H1 (cell line): ENCODE measurements around the gene MSMP. TPM values are rescaled to one million over a fixed set of nuclear protein-coding genes. Genes with fewer than 3 reads are reported as not detected.

Experiments
- CTCF ChIA-PET: fragments of 300-600 bp; sonication (Branson Sonifier 250); formaldehyde crosslinking; loops from one replicate; lab custom pipeline; 2021; ENCODE audit not compliant: partially characterized antibody; lab: Charles Lee
- POLR2A ChIA-PET: fragments of 300-600 bp; sonication (Branson Sonifier 250); formaldehyde crosslinking; loops from one replicate; lab custom pipeline; 2021; ENCODE audit warnings: inconsistent platforms; ENCODE audit not compliant: partially characterized antibody; lab: Charles Lee
- DNase-seq, 2 experiments: peaks; one replicate each; pipeline versions ENCODE4 v3.0.0 to v3.0.0-alpha.2; 2010 to 2022; ENCODE audit warnings: low spot score in 2 of 2, low read depth in 1 of 2, mixed read lengths in 1 of 2
- FAIRE-seq: peaks from 2 replicates; lab custom pipeline; 2011; peaks lifted over from hg19 to GRCh38; lab: Jason Lieb, UNC
- H2AFZ ChIP-seq: 2 replicates; pipeline ENCODE4 v1.8.1; 2012; ENCODE audit warnings: low read length, inconsistent platforms
- H2AK5ac ChIP-seq: 2 replicates; pipeline ENCODE4 v1.6.1; 2013; ENCODE audit warnings: low read depth, low read length
- H2BK120ac ChIP-seq: replicated peaks from 2 replicates; pipeline ENCODE3; 2013; ENCODE audit warnings: low read depth, low read length, inconsistent platforms
- H2BK12ac ChIP-seq: 2 replicates; pipeline ENCODE4 v1.6.1; 2013; ENCODE audit warnings: low read depth, low read length
- H2BK15ac ChIP-seq: 2 replicates; pipeline ENCODE4 v1.6.1; 2013; ENCODE audit warnings: low read length
- H2BK20ac ChIP-seq: 2 replicates; pipeline ENCODE4 v1.6.1; 2013; ENCODE audit warnings: low read length
- H2BK5ac ChIP-seq: 2 replicates; pipeline ENCODE4 v1.6.1; 2013; ENCODE audit warnings: low read depth, low read length
- H3K14ac ChIP-seq: 2 replicates; pipeline ENCODE4 v1.6.1; 2013; ENCODE audit warnings: inconsistent platforms; ENCODE audit not compliant: insufficient read length
- H3K18ac ChIP-seq: 2 replicates; pipeline ENCODE4 v1.6.1; 2013; ENCODE audit warnings: low read length; ENCODE audit errors: extremely low read depth
- H3K23ac ChIP-seq: 2 replicates; pipeline ENCODE4 v1.6.1; 2013; ENCODE audit warnings: inconsistent platforms; ENCODE audit not compliant: insufficient read length
- H3K23me2 ChIP-seq: 2 replicates; pipeline ENCODE4 v1.6.1; 2013; ENCODE audit warnings: low read depth, low read length
- H3K27ac ChIP-seq: 2 replicates; pipeline ENCODE4 v1.6.1; 2011; ENCODE audit warnings: low read depth, low read length, inconsistent platforms
- H3K27me3 ChIP-seq, 4 experiments: replicated peaks in 1 of 4; 1 replicate in 1 of 4; 2 replicates in 3 of 4; pipeline versions ENCODE4 v1.6.1 to v1.8.1; 2011 to 2013; ENCODE audit warnings: low read length in 3 of 4, mild to moderate bottlenecking in 3 of 4, inconsistent platforms in 2 of 4, mixed read lengths in 2 of 4, moderate library complexity in 1 of 4; ENCODE audit not compliant: control insufficient read depth in 3 of 4, insufficient read depth in 3 of 4; ENCODE audit errors: extremely low read depth in 1 of 4
- H3K36me3 ChIP-seq, 4 experiments: 2 replicates each; pipeline versions ENCODE4 v1.6.1 to v1.8.1; 2011 to 2013; ENCODE audit warnings: mild to moderate bottlenecking in 4 of 4, low read length in 3 of 4, moderate library complexity in 2 of 4, control low read depth in 1 of 4, inconsistent platforms in 1 of 4; ENCODE audit not compliant: insufficient read depth in 4 of 4, control insufficient read depth in 2 of 4
- H3K4ac ChIP-seq: replicated peaks from 2 replicates; pipeline ENCODE3; 2013; ENCODE audit warnings: low read length, low read depth, mixed read lengths, inconsistent platforms; ENCODE audit not compliant: insufficient read length
- H3K4me1 ChIP-seq, 4 experiments: replicated peaks in 1 of 4; 1 replicate in 1 of 4; 2 replicates in 3 of 4; pipeline versions ENCODE4 v1.6.1 to v1.8.1; 2011 to 2013; ENCODE audit warnings: low read length in 3 of 4, inconsistent platforms in 2 of 4, mixed read lengths in 1 of 4; ENCODE audit not compliant: insufficient read depth in 4 of 4, control insufficient read depth in 3 of 4
- H3K4me2 ChIP-seq, 2 experiments: 2 replicates each; pipeline versions ENCODE4 v1.6.1 to v1.8.1; 2011 to 2013; ENCODE audit warnings: low read depth in 2 of 2, low read length in 2 of 2, control low read depth in 1 of 2, inconsistent platforms in 1 of 2, mild to moderate bottlenecking in 1 of 2; ENCODE audit not compliant: insufficient read depth in 1 of 2
- H3K4me3 ChIP-seq, 4 experiments: fragments of 200-600, 300-600 bp in 1 of 4; sonication (generic), shearing (Covaris generic), sonication (Bioruptor Twin) in 1 of 4; 2 replicates each; pipeline versions ENCODE4 v1.5.1 to v1.8.1; 2011 to 2016; ENCODE audit warnings: low read length in 4 of 4, low read depth in 3 of 4, control low read depth in 2 of 4, inconsistent platforms in 2 of 4, mild to moderate bottlenecking in 2 of 4, mixed read lengths in 1 of 4, moderate library complexity in 1 of 4; ENCODE audit not compliant: insufficient read depth in 2 of 4; ENCODE audit errors: extremely low read depth in 1 of 4
- H3K56ac ChIP-seq: replicated peaks from 2 replicates; pipeline ENCODE3; 2013; ENCODE audit warnings: low read depth, mild to moderate bottlenecking, mixed read lengths, low read length, inconsistent platforms; ENCODE audit not compliant: insufficient read length
- H3K79me1 ChIP-seq: 2 replicates; pipeline ENCODE4 v1.6.1; 2013; ENCODE audit warnings: low read depth, low read length, control low read depth
- H3K79me2 ChIP-seq, 2 experiments: 2 replicates each; pipeline versions ENCODE4 v1.6.1 to v1.8.1; 2012 to 2013; ENCODE audit warnings: low read length in 2 of 2, mild to moderate bottlenecking in 2 of 2, inconsistent platforms in 1 of 2; ENCODE audit not compliant: insufficient read depth in 2 of 2, control insufficient read depth in 1 of 2
- H3K9ac ChIP-seq, 4 experiments: replicated peaks in 1 of 4; 1 replicate in 1 of 4; 2 replicates in 3 of 4; pipeline versions ENCODE4 v1.6.1 to v1.8.1; 2011 to 2013; ENCODE audit warnings: low read depth in 3 of 4, low read length in 3 of 4, control low read depth in 2 of 4, mild to moderate bottlenecking in 2 of 4, moderate library complexity in 2 of 4, inconsistent platforms in 1 of 4; ENCODE audit errors: extremely low read depth in 1 of 4
- H3K9me3 ChIP-seq, 2 experiments: 2 replicates each; pipeline versions ENCODE4 v1.6.1 to v1.8.1; 2012 to 2013; ENCODE audit warnings: mild to moderate bottlenecking in 2 of 2, moderate library complexity in 2 of 2, control low read depth in 1 of 2, inconsistent platforms in 1 of 2, low read depth in 1 of 2, low read length in 1 of 2, mixed read lengths in 1 of 2; ENCODE audit not compliant: insufficient read depth in 2 of 2
- H4K20me1 ChIP-seq, 2 experiments: replicated peaks in 1 of 2; 2 replicates each; pipeline versions ENCODE3 to v1.8.1; 2011 to 2013; ENCODE audit warnings: inconsistent platforms in 2 of 2, low read length in 2 of 2, mild to moderate bottlenecking in 1 of 2; ENCODE audit not compliant: insufficient read depth in 2 of 2, control insufficient read depth in 1 of 2
- H4K5ac ChIP-seq: 2 replicates; pipeline ENCODE4 v1.6.1; 2013; ENCODE audit warnings: low read length, low read depth, mixed read lengths, inconsistent platforms; ENCODE audit not compliant: insufficient read length
- H4K8ac ChIP-seq: 2 replicates; pipeline ENCODE4 v1.8.0; 2013; ENCODE audit warnings: mild to moderate bottlenecking, moderate library complexity, low read length, inconsistent platforms; ENCODE audit not compliant: insufficient read depth; ENCODE audit errors: extremely low read depth
- H4K91ac ChIP-seq: replicated peaks from 2 replicates; pipeline ENCODE3; 2013; ENCODE audit warnings: low read length, mixed read lengths, inconsistent platforms; ENCODE audit not compliant: insufficient read length
- BACH1 ChIP-seq: IDR thresholded peaks from 2 replicates; pipeline ENCODE4 v1.6.1; 2012; ENCODE audit warnings: low read length, improper control_type of control experiment
- BCL11A ChIP-seq, 2 experiments: IDR thresholded peaks; one replicate each; pipeline ENCODE4 v1.6.1; 2011; ENCODE audit warnings: low read depth in 2 of 2, low read length in 2 of 2, mild to moderate bottlenecking in 2 of 2
- GABPA ChIP-seq: IDR thresholded peaks from 2 replicates; pipeline ENCODE4 v1.6.1; 2011; ENCODE audit warnings: mild to moderate bottlenecking, low read length, moderate library complexity, borderline replicate concordance; ENCODE audit not compliant: insufficient read depth
- KDM1A ChIP-seq: fragments of 200-600, 300-600 bp; sonication (generic); IDR thresholded peaks from 2 replicates; pipeline ENCODE4 v1.7.1; 2016; ENCODE audit warnings: mild to moderate bottlenecking, low read length, borderline replicate concordance
- KDM5A ChIP-seq: fragments of 200-600 bp; IDR thresholded peaks from 2 replicates; pipeline ENCODE4 v1.7.1; 2012; ENCODE audit warnings: mild to moderate bottlenecking, low read length, inconsistent platforms, mixed read lengths
- SAP30 ChIP-seq: fragments of 300-600 bp; sonication (generic); IDR thresholded peaks from 2 replicates; pipeline ENCODE4 v1.7.1; 2012; ENCODE audit warnings: low read length, moderate library complexity, mild to moderate bottlenecking, inconsistent platforms; ENCODE audit not compliant: insufficient read depth, insufficient replicate concordance
- SUZ12 ChIP-seq: fragments of 200-600 bp; sonication (generic); IDR thresholded peaks from 2 replicates; pipeline ENCODE4 v1.6.1; 2012; ENCODE audit warnings: mild to moderate bottlenecking, inconsistent platforms, low read length, moderate library complexity, mixed read lengths
- TEAD4 ChIP-seq: IDR thresholded peaks from 2 replicates; pipeline ENCODE4 v1.6.1; 2012; ENCODE audit warnings: low read depth, low read length, inconsistent platforms, mixed read lengths
- USF2 ChIP-seq: IDR thresholded peaks from 2 replicates; pipeline ENCODE4 v1.6.1; 2011; ENCODE audit warnings: low read length, improper control_type of control experiment
- WGBS, 2 experiments: shearing (Covaris generic) in 1 of 2; methylation state at CpG; one replicate each; pipeline versions ENCODE4 v1.1.6 to v1.1.7; 2013 to 2015; ENCODE audit warnings: low lambda C conversion rate in 2 of 2, mixed read lengths in 2 of 2, inconsistent platforms in 1 of 2, low coverage in 1 of 2, missing lambda C conversion rate in 1 of 2; ENCODE audit not compliant: insufficient replicate concordance in 2 of 2, insufficient coverage in 1 of 2, insufficient read length in 1 of 2; ENCODE audit errors: extremely low coverage in 1 of 2, missing lambda C conversion rate in 1 of 2; 5-methylcytosine and 5-hydroxymethylcytosine counted together
- polyA plus RNA-seq, 7 experiments: library from polyadenylated mRNA; depleted of rRNA in 3 of 7; stranded (reverse) in 5 of 7; unstranded in 2 of 7; fragments of >200 nt in 5 of 7; fragments of 200-250 nt in 2 of 7; gene quantifications; 1 replicate in 5 of 7; 2 replicates in 1 of 7; 4 replicates in 1 of 7; pipeline versions ENCODE4 v1.2.1 to v1.2.3, GENCODE V29; 2011 to 2013; ENCODE audit warnings: missing spikeins in 2 of 7, mixed read lengths in 2 of 7
- total RNA-seq: library from RNA; stranded (reverse); fragmentation: NEBNext Ultra II Directional; extraction: Animal tissue kit (Norgen Biotek cat#: 25700); gene quantifications from 2 replicates; pipeline ENCODE4 v1.2.1, GENCODE V29; 2021

MSMP gene
- total and polyA plus RNA-seq, 2 of the 8 experiments (the other 6 are each of a cell fraction or from before 2014, with no cell fraction given), result 0.53 TPM; not detected in 1

DNA sequence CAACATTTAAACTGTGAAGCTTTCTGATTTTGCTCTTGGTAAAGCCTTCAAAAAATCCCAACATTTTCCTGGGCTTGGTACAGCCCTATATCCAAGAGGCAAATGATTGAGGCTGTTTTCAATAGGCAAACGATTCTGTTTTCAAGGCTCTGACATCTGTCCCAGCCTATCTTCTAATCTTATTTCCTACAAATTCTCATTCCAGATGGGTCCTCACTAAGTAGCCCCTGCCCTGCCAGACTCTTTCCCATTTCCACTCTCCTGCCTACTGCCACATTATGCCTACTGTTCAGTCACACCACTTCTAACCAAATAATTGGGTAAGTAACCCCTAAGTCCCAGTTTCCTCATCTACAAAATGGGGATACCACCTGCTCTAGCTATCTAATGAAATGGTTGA, 8.5 kb downstream of the MSMP start:
- H3K9ac ChIP-seq, result no peak overlapping the region
- H3K23ac ChIP-seq, result no peak overlapping the region
- DNase-seq (no peak), FAIRE-seq (no peak)
- no peak overlapping the region for H2BK15ac ChIP-seq
- H3K79me2 ChIP-seq, result peaks cover 21 to 41% of the 10 kb centered on the region in 2 experiments
- H4K8ac ChIP-seq, result no peak overlapping the region
- no peak overlapping the region for H4K91ac ChIP-seq
- no peak overlapping the region for H2AFZ ChIP-seq
- H3K4me2 ChIP-seq, result no peak overlapping the region; a peak in 1 of 4 replicates
- H3K27ac ChIP-seq, result no peak overlapping the region
- peak overlapping the region in 1 of 4 experiments; percentile 28; a peak in 1 of 8 replicates for H3K4me3 ChIP-seq
- no peak overlapping the region for H2BK12ac ChIP-seq
- no peak overlapping the region for H2BK120ac ChIP-seq
- peaks cover 15 to 31% of the 10 kb centered on the region in 2 experiments for H4K20me1 ChIP-seq
- CTCF ChIA-PET, result interaction anchor here (1.2 to 7.2 kb wide), 5 partner anchors 10 to 49 kb away, joined by 3 to 87 read pairs (median 4); partner anchors contain the start of genes CREB3 and TLN1
- peaks cover 11% of the 10 kb centered on the region; the same call in 1 of the 2 replicates for H3K79me1 ChIP-seq
- H2AK5ac ChIP-seq, result no peak overlapping the region
- peaks cover 0 to 19% (median 5%) of the 10 kb centered on the region in 4 experiments; a peak in 5 of 7 replicates for H3K4me1 ChIP-seq
- WGBS, 2 experiments, result 88% methylated on average over 1 of the region's 1 CpG; no CpG with 5 or more reads in 1 of the 2 experiments
- TF ChIP-seq GABPA, result no peak
- no peak for TF ChIP-seq SAP30
- TF ChIP-seq SUZ12, result no peak
- TF ChIP-seq KDM1A, result no peak
- TF ChIP-seq BCL11A (IDR thresholded peaks at IDR 0.05; ENCODE audit: low read depth in 2 of 2, low read length in 2 of 2), result no peak
- no peak for TF ChIP-seq TEAD4
- TF ChIP-seq USF2, result no peak
- TF ChIP-seq BACH1, result no peak
- no peak for TF ChIP-seq KDM5A
- no peak overlapping the region for H2BK20ac ChIP-seq
- H3K9me3 ChIP-seq, result no peaks in the 10 kb centered on the region
- H4K5ac ChIP-seq, result no peak overlapping the region
- H3K36me3 ChIP-seq, result peaks cover 9 to 39% (median 31%) of the 10 kb centered on the region in 4 experiments; a peak in 7 of 8 replicates
- H3K18ac ChIP-seq, result no peak overlapping the region
- H3K4ac ChIP-seq, result no peak overlapping the region
- no peak overlapping the region for H3K56ac ChIP-seq
- H3K27me3 ChIP-seq, result no peaks in the 10 kb centered on the region
- POLR2A ChIA-PET, result interaction anchor here (0.7 to 7.0 kb wide), 4 partner anchors 11 to 54 kb away, joined by 3 to 59 read pairs (median 3); partner anchors contain the start of genes CREB3 and TLN1
- H2BK5ac ChIP-seq, result no peak overlapping the region
- H3K23me2 ChIP-seq, result peaks cover 11% of the 10 kb centered on the region
- H3K14ac ChIP-seq, result no peak overlapping the region
